Measurements from ENCODE around the gene CSH1.
"Not testable (repeated sequence)": the region's sequence is repeated elsewhere in the genome, so short reads cannot be mapped to it uniquely, and the experiment has no call there.

DNA sequence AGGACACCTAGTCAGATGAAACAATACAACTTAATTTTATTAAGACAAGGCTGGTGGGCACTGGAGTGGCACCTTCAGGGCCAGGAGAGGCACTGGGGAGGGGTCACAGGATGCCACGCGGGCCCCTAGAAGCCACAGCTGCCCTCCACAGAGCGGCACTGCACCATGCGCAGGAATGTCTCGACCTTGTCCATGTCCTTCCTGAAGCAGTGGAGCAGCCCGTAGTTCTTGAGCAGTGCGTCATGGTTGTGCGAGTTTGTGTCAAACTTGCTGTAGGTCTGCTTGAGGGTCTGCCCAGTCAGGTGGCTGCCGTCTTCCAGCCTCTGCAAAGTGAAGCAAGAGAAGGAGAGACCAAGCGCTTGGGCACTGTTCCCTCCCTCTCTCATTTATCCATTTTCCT is 13.2 kb upstream of the CSH1 start:
- TF ChIP-seq POLR2A, EP300 (IDR thresholded peaks at IDR 0.05): not testable (repeated sequence)
- TF ChIP-seq, protein P1, sequence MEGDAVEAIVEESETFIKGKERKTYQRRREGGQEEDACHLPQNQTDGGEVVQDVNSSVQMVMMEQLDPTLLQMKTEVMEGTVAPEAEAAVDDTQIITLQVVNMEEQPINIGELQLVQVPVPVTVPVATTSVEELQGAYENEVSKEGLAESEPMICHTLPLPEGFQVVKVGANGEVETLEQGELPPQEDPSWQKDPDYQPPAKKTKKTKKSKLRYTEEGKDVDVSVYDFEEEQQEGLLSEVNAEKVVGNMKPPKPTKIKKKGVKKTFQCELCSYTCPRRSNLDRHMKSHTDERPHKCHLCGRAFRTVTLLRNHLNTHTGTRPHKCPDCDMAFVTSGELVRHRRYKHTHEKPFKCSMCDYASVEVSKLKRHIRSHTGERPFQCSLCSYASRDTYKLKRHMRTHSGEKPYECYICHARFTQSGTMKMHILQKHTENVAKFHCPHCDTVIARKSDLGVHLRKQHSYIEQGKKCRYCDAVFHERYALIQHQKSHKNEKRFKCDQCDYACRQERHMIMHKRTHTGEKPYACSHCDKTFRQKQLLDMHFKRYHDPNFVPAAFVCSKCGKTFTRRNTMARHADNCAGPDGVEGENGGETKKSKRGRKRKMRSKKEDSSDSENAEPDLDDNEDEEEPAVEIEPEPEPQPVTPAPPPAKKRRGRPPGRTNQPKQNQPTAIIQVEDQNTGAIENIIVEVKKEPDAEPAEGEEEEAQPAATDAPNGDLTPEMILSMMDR (IDR thresholded peaks at IDR 0.05), result not testable (repeated sequence)
